ENCODE measurements around the gene SNX15.

SNX15 gene

DNA sequence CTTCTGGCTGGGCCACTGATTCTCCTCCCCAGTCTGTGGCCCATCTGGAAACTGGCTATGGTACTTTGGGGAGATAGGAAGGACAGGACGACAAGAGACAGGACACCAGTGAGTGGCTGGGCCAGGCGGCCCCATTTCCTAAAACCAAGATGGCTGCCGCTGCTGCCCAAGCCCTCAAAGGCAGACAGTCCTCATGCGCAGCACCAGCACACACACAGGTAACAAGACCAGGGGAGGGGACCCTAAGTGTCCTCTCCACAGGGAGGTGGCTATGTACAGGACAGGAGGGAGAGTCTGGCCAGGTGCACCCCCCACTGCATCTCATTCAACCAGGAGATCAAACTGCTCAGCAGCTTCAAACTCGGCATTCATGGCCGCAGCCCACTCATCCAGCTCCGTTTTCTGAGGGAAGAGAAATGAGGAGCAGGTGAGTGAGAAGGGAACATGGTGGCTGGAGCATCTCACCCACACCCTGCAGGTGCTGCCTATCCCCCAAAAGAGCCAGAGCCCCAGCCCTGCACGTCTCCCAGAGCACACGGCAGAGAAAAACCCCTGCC lies 51.6 kb downstream of the SNX15 start:
- no peaks in the 10 kb centered on the region for H3F3A ChIP-seq (ENCODE audit: control insufficient read depth, insufficient read depth)
- peaks cover 73% of the 10 kb centered on the region for H3K79me2 ChIP-seq (ENCODE audit: control insufficient read depth, low read length)
- peaks cover 47% of the 10 kb centered on the region for H3K4me1 ChIP-seq (ENCODE audit: control insufficient read depth, low read length)
- H3K9me3 ChIP-seq (ENCODE audit: control insufficient read depth, insufficient read depth, low read length), result no peaks in the 10 kb centered on the region
- H3K4me3 ChIP-seq (ENCODE audit: low read length), result peak overlapping the region; percentile 31
- TF ChIP-seq, protein P1, sequence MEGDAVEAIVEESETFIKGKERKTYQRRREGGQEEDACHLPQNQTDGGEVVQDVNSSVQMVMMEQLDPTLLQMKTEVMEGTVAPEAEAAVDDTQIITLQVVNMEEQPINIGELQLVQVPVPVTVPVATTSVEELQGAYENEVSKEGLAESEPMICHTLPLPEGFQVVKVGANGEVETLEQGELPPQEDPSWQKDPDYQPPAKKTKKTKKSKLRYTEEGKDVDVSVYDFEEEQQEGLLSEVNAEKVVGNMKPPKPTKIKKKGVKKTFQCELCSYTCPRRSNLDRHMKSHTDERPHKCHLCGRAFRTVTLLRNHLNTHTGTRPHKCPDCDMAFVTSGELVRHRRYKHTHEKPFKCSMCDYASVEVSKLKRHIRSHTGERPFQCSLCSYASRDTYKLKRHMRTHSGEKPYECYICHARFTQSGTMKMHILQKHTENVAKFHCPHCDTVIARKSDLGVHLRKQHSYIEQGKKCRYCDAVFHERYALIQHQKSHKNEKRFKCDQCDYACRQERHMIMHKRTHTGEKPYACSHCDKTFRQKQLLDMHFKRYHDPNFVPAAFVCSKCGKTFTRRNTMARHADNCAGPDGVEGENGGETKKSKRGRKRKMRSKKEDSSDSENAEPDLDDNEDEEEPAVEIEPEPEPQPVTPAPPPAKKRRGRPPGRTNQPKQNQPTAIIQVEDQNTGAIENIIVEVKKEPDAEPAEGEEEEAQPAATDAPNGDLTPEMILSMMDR (IDR thresholded peaks at IDR 0.05; ENCODE audit: low read depth, low read length, poor library complexity, severe bottlenecking), result no peak
- no peak for TF ChIP-seq EZH2phosphoT487 (IDR thresholded peaks at IDR 0.05; ENCODE audit: borderline replicate concordance, low read length)
- H3K4me2 ChIP-seq (ENCODE audit: low read length), result peak overlapping the region; percentile 37
- H3K9me2 ChIP-seq (replicated peaks; ENCODE audit: control insufficient read depth, low read length), result no peaks in the 10 kb centered on the region
- H3K36me3 ChIP-seq (ENCODE audit: control insufficient read depth, low read length), result peaks cover 83% of the 10 kb centered on the region
- no peak overlapping the region for H3K27ac ChIP-seq (ENCODE audit: low read depth, low read length)
- H4K20me1 ChIP-seq (ENCODE audit: control insufficient read depth, insufficient read depth, low read depth, low read length), result no peaks in the 10 kb centered on the region
- H3K27me3 ChIP-seq (ENCODE audit: control insufficient read depth, low read length), result no peaks in the 10 kb centered on the region

GRCh38 chr11:65083134-65083833 lies 56.0 kb downstream of the SNX15 start:
- H3K4me2 ChIP-seq (ENCODE audit: low read length), result peak overlapping the region; percentile 85

GRCh38 chr11:65083834-65084597 lies 56.8 kb downstream of the SNX15 start, which contains the start of the genes CDCA5 and ZFPL1:
Gene CDCA5, minus strand, starts transcription at chr11:65084040. Its CDS starts 62 bp downstream, at chr11:65083978.
Gene ZFPL1, plus strand, starts transcription at chr11:65084222. Its CDS starts 477 bp downstream, at chr11:65084699.
- H3F3A ChIP-seq (ENCODE audit: control insufficient read depth, insufficient read depth), result 0 out of 2 replicates have a peak, but pooled peaks cover 2% of the 10 kb centered on the region
- no peaks in the 10 kb centered on the region for H3K9me2 ChIP-seq (replicated peaks; ENCODE audit: control insufficient read depth, low read length)
- peak within 1 kb of the TSS; percentile 85 for H3K4me2 ChIP-seq (ENCODE audit: low read length)
- peak within 1 kb of the TSS; percentile 90 for H3K4me3 ChIP-seq (ENCODE audit: low read length)
- H3K4me1 ChIP-seq (ENCODE audit: control insufficient read depth, low read length), result peaks cover 42% of the 10 kb centered on the region
- peak within 1 kb of the TSS; percentile 70 for H3K27ac ChIP-seq (ENCODE audit: low read depth, low read length)
- H3K9me3 ChIP-seq (ENCODE audit: control insufficient read depth, insufficient read depth, low read length), result no peaks in the 10 kb centered on the region
- peaks cover 73% of the 10 kb centered on the region for H3K36me3 ChIP-seq (ENCODE audit: control insufficient read depth, low read length)
- TF ChIP-seq, protein P1 (IDR thresholded peaks at IDR 0.05; ENCODE audit: low read depth, low read length, poor library complexity, severe bottlenecking), result no peak
- TF ChIP-seq EZH2phosphoT487 (IDR thresholded peaks at IDR 0.05; ENCODE audit: borderline replicate concordance, low read length), result no peak
- no peaks in the 10 kb centered on the region for H3K27me3 ChIP-seq (ENCODE audit: control insufficient read depth, low read length)
- peaks cover 61% of the 10 kb centered on the region for H3K79me2 ChIP-seq (ENCODE audit: control insufficient read depth, low read length)
- no peaks in the 10 kb centered on the region for H4K20me1 ChIP-seq (ENCODE audit: control insufficient read depth, insufficient read depth, low read depth, low read length)

More at GRCh38 chr11:65083134-65083833, 56.0 kb downstream of the SNX15 start:
- TF ChIP-seq, protein P1 (IDR thresholded peaks at IDR 0.05; ENCODE audit: low read depth, low read length, poor library complexity, severe bottlenecking), result no peak
- no peak for TF ChIP-seq EZH2phosphoT487 (IDR thresholded peaks at IDR 0.05; ENCODE audit: borderline replicate concordance, low read length)
- H3K79me2 ChIP-seq (ENCODE audit: control insufficient read depth, low read length), result peaks cover 68% of the 10 kb centered on the region
- H3K27ac ChIP-seq (ENCODE audit: low read depth, low read length), result peak overlapping the region; percentile 70
- H3K36me3 ChIP-seq (ENCODE audit: control insufficient read depth, low read length), result peaks cover 80% of the 10 kb centered on the region
- peak overlapping the region; percentile 90 for H3K4me3 ChIP-seq (ENCODE audit: low read length)
- H4K20me1 ChIP-seq (ENCODE audit: control insufficient read depth, insufficient read depth, low read depth, low read length), result no peaks in the 10 kb centered on the region
- H3F3A ChIP-seq (ENCODE audit: control insufficient read depth, insufficient read depth), result 0 out of 2 replicates have a peak, but pooled peaks cover 2% of the 10 kb centered on the region
- no peaks in the 10 kb centered on the region for H3K9me2 ChIP-seq (replicated peaks; ENCODE audit: control insufficient read depth, low read length)
- no peaks in the 10 kb centered on the region for H3K9me3 ChIP-seq (ENCODE audit: control insufficient read depth, insufficient read depth, low read length)
- peaks cover 49% of the 10 kb centered on the region for H3K4me1 ChIP-seq (ENCODE audit: control insufficient read depth, low read length)
- H3K27me3 ChIP-seq (ENCODE audit: control insufficient read depth, low read length), result no peaks in the 10 kb centered on the region
